GM23338 (cell line): Measurements from ENCODE around the gene SLX4.

Source experiments
- NANOG ChIP-seq: IDR thresholded peaks from 2 replicates; pipeline ENCODE4 v1.6.1; 2016; ENCODE audit warnings: antibody characterized with exemption, borderline replicate concordance
- TF ChIP-seq, protein P1 (sequence below), 2 experiments: fragments of 200-600 bp in 1 of 2; sonication (generic) in 1 of 2; conservative IDR thresholded peaks; 2 replicates each; pipeline versions ENCODE4 v1.5.1 to v1.6.1; 2016 to 2017; ENCODE audit warnings: antibody characterized with exemption in 2 of 2, low read depth in 2 of 2, mild to moderate bottlenecking in 2 of 2, moderate library complexity in 1 of 2
- TF ChIP-seq, protein P2 (sequence below): IDR thresholded peaks from one replicate; pipeline ENCODE4 v1.6.1; 2018; ENCODE audit warnings: antibody characterized with exemption; ENCODE audit not compliant: unreplicated experiment

DNA sequence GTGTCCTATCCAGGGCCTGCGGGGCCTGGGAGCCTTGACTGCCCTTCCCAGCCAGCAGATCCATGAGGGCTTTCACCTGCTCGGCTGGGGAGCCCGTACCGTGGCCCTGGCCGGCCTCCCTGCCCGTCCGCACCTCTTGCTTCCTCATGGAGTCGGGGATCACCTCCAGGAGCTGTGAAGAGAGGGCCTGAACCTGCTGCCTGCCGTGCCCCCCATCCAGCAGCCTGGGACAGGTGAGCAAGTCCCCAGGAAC is 46.6 kb downstream of the SLX4 start:
- TF ChIP-seq, protein P1, sequence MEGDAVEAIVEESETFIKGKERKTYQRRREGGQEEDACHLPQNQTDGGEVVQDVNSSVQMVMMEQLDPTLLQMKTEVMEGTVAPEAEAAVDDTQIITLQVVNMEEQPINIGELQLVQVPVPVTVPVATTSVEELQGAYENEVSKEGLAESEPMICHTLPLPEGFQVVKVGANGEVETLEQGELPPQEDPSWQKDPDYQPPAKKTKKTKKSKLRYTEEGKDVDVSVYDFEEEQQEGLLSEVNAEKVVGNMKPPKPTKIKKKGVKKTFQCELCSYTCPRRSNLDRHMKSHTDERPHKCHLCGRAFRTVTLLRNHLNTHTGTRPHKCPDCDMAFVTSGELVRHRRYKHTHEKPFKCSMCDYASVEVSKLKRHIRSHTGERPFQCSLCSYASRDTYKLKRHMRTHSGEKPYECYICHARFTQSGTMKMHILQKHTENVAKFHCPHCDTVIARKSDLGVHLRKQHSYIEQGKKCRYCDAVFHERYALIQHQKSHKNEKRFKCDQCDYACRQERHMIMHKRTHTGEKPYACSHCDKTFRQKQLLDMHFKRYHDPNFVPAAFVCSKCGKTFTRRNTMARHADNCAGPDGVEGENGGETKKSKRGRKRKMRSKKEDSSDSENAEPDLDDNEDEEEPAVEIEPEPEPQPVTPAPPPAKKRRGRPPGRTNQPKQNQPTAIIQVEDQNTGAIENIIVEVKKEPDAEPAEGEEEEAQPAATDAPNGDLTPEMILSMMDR (conservative IDR thresholded peaks at IDR 0.05; ENCODE audit: low read depth in 2 of 2): no peak
- no peak for TF ChIP-seq NANOG
- TF ChIP-seq, protein P2, sequence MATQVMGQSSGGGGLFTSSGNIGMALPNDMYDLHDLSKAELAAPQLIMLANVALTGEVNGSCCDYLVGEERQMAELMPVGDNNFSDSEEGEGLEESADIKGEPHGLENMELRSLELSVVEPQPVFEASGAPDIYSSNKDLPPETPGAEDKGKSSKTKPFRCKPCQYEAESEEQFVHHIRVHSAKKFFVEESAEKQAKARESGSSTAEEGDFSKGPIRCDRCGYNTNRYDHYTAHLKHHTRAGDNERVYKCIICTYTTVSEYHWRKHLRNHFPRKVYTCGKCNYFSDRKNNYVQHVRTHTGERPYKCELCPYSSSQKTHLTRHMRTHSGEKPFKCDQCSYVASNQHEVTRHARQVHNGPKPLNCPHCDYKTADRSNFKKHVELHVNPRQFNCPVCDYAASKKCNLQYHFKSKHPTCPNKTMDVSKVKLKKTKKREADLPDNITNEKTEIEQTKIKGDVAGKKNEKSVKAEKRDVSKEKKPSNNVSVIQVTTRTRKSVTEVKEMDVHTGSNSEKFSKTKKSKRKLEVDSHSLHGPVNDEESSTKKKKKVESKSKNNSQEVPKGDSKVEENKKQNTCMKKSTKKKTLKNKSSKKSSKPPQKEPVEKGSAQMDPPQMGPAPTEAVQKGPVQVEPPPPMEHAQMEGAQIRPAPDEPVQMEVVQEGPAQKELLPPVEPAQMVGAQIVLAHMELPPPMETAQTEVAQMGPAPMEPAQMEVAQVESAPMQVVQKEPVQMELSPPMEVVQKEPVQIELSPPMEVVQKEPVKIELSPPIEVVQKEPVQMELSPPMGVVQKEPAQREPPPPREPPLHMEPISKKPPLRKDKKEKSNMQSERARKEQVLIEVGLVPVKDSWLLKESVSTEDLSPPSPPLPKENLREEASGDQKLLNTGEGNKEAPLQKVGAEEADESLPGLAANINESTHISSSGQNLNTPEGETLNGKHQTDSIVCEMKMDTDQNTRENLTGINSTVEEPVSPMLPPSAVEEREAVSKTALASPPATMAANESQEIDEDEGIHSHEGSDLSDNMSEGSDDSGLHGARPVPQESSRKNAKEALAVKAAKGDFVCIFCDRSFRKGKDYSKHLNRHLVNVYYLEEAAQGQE: no peak
